HG02981 (cell line): ENCODE results near the gene FAM163A.
"Not testable (repeated sequence)": the region's sequence is repeated elsewhere in the genome, so short reads cannot be mapped to it uniquely, and the experiment has no call there.

Experiments used
- ATAC-seq: cut with Tn5 transposase; IDR thresholded peaks from one replicate; pipeline ENCODE4 v1.9.1; 2021; ENCODE audit warnings: mild to moderate bottlenecking, moderate library complexity; ENCODE audit not compliant: unreplicated experiment

FAM163A gene

GRCh38 chr1:179786815-179787685 lies 44.0 kb downstream of the FAM163A start:
- ATAC-seq: no peak

- no peak for ATAC-seq
These were observed 45.2 kb downstream of the FAM163A start for GRCh38 chr1:179788259-179788658.

- no peak for ATAC-seq
These were observed 50.2 kb downstream of the FAM163A start for GRCh38 chr1:179793281-179793680.

- no peak for ATAC-seq
These were observed 51.1 kb downstream of the FAM163A start for GRCh38 chr1:179794146-179794545.

GRCh38 chr1:179794669-179795068 lies 51.6 kb downstream of the FAM163A start:
- ATAC-seq: no peak

- ATAC-seq: no peak
These were observed 55.2 kb downstream of the FAM163A start for GRCh38 chr1:179798213-179798863.

GRCh38 chr1:179798864-179799516 lies 55.9 kb downstream of the FAM163A start:
- no peak for ATAC-seq

- no peak for ATAC-seq
These were observed 57.4 kb downstream of the FAM163A start for GRCh38 chr1:179800481-179800880.

GRCh38 chr1:179803104-179803503 lies 60.0 kb downstream of the FAM163A start:
- ATAC-seq: no peak

- no peak for ATAC-seq
These were observed 60.8 kb downstream of the FAM163A start for GRCh38 chr1:179803918-179804317.

- ATAC-seq: not testable (repeated sequence)
These were observed 61.3 kb downstream of the FAM163A start for GRCh38 chr1:179804417-179804816.

- no peak for ATAC-seq
These were observed 62.5 kb downstream of the FAM163A start for GRCh38 chr1:179805291-179806195.

GRCh38 chr1:179806333-179806732 lies 63.2 kb downstream of the FAM163A start:
- ATAC-seq: no peak

- no peak for ATAC-seq
These were observed 64.2 kb downstream of the FAM163A start for GRCh38 chr1:179807291-179807690.

GRCh38 chr1:179807691-179808485 lies 64.8 kb downstream of the FAM163A start:
- no peak for ATAC-seq

GRCh38 chr1:179808503-179808902 lies 65.4 kb downstream of the FAM163A start:
- ATAC-seq: no peak

- peak; percentile 61 for ATAC-seq
These were observed 66.6 kb downstream of the FAM163A start for GRCh38 chr1:179809506-179810366.

- no peak for ATAC-seq
These were observed 67.2 kb downstream of the FAM163A start for GRCh38 chr1:179810367-179810715.
